ENCODE results near the gene CMTM7.

CMTM7 gene

GRCh38 chr3:32391643-32392535 is at the start of gene CMTM7 (continued):
- 0 out of 2 replicates have a peak, but pooled peaks have one; percentile 15 for TF ChIP-seq SP3 (tag by site-specific recombination; IDR thresholded peaks at IDR 0.05)
- no peak for TF ChIP-seq ZNF585B (tag by site-specific recombination; IDR thresholded peaks at IDR 0.05)
- 0 out of 2 replicates have a peak, but pooled peaks have one; percentile 26 for TF ChIP-seq ZBTB11 (tag by site-specific recombination; conservative IDR thresholded peaks at IDR 0.05; ENCODE audit: low read depth)
- no peak for TF ChIP-seq ZNF391 (tag by site-specific recombination; IDR thresholded peaks at IDR 0.05; ENCODE audit: borderline replicate concordance, low read depth)
- TF ChIP-seq ZNF302 (tag by site-specific recombination; IDR thresholded peaks at IDR 0.05; ENCODE audit: low read depth) = no peak
- TF ChIP-seq ZNF791 (tag by site-specific recombination; IDR thresholded peaks at IDR 0.05) = no peak
- TF ChIP-seq HIC1 (tag by site-specific recombination; IDR thresholded peaks at IDR 0.05) = no peak
- TF ChIP-seq ZNF16 (tag by site-specific recombination; IDR thresholded peaks at IDR 0.05; ENCODE audit: low read depth) = no peak
- TF ChIP-seq ZNF10 (tag by site-specific recombination; IDR thresholded peaks at IDR 0.05) = no peak
- TF ChIP-seq ZNF423 (tag by site-specific recombination; IDR thresholded peaks at IDR 0.05) = no peak
- no peak for TF ChIP-seq MYNN (tag by site-specific recombination; IDR thresholded peaks at IDR 0.05; ENCODE audit: borderline replicate concordance)
- peak; percentile 40 for TF ChIP-seq ZFHX2 (tag by site-specific recombination; conservative IDR thresholded peaks at IDR 0.05)
- TF ChIP-seq REST (tag by site-specific recombination; IDR thresholded peaks at IDR 0.05) = 0 out of 2 replicates have a peak, but pooled peaks have one; percentile 9
- no peak for TF ChIP-seq ZNF202 (tag by site-specific recombination; IDR thresholded peaks at IDR 0.05; ENCODE audit: borderline replicate concordance)
- no peak for TF ChIP-seq ZSCAN18 (tag by site-specific recombination; IDR thresholded peaks at IDR 0.05)
- TF ChIP-seq KLF16 (tag by site-specific recombination; IDR thresholded peaks at IDR 0.05) = 0 out of 2 replicates have a peak, but pooled peaks have one; percentile 29
- TF ChIP-seq ZIC2 (tag by site-specific recombination; IDR thresholded peaks at IDR 0.05) = peak; percentile 34; the same call in 1 of the 2 replicates
- TF ChIP-seq ZNF843 (tag by site-specific recombination; IDR thresholded peaks at IDR 0.05) = no peak
- TF ChIP-seq ZSCAN4 (tag by site-specific recombination; IDR thresholded peaks at IDR 0.05) = no peak
- TF ChIP-seq ZNF280C (tag by site-specific recombination; IDR thresholded peaks at IDR 0.05) = no peak
- no peak for TF ChIP-seq ZNF223 (tag by site-specific recombination; IDR thresholded peaks at IDR 0.05)
- no peak for TF ChIP-seq ZNF114 (tag by site-specific recombination; IDR thresholded peaks at IDR 0.05)
- TF ChIP-seq ZBTB20 (tag by site-specific recombination; IDR thresholded peaks at IDR 0.05) = peak; percentile 73
- peak; percentile 47 for TF ChIP-seq ZXDB (tag by site-specific recombination; IDR thresholded peaks at IDR 0.05)

All from HEK293 (cell line).